ENCODE results near the gene CSN1S1. TPM values are rescaled to one million over a fixed set of nuclear protein-coding genes. Genes with fewer than 3 reads are reported as not detected.

The CSN1S1 gene
- total and polyA plus RNA-seq, 4 donors = 2.1 TPM; not detected in 3

- DNase-seq (no peak), ATAC-seq (ENCODE audit: low FRiP score) (no peak)
- intact Hi-C loops (cut with DNase I) = no loop called here
- H3K27me3 ChIP-seq (ENCODE audit: control insufficient read depth in 1 of 2, insufficient read depth in 2 of 2, low read length in 1 of 2) = peaks cover 0 to 3% of the 10 kb centered on the region in 2 donors
- WGBS, 2 donors = 33 to 53% methylated on average over 1 of the region's 1 CpG
- no peaks in the 10 kb centered on the region for H3K36me3 ChIP-seq (ENCODE audit: control insufficient read depth in 1 of 2, insufficient read depth in 2 of 2, low read length in 1 of 2)
- no peak overlapping the region for H3K4me3 ChIP-seq (ENCODE audit: low read length in 2 of 2)
- no peaks in the 10 kb centered on the region for H3K4me1 ChIP-seq (ENCODE audit: control insufficient read depth in 1 of 2, insufficient read depth in 2 of 2, low read length in 2 of 2)
- no peaks in the 10 kb centered on the region for H3K9me3 ChIP-seq (ENCODE audit: control insufficient read depth, low read length)
- no peak overlapping the region for H3K27ac ChIP-seq (ENCODE audit: low read depth in 1 of 2, low read length in 2 of 2)
These were observed 43.8 kb downstream of the CSN1S1 start for GRCh38 chr4:69974631-69975030.

- H3K36me3 ChIP-seq (ENCODE audit: control insufficient read depth in 1 of 2, insufficient read depth in 2 of 2, low read length in 1 of 2) = no peaks in the 10 kb centered on the region
- intact Hi-C loops (cut with DNase I) = no loop called here
- peaks cover 0 to 3% of the 10 kb centered on the region in 2 donors for H3K27me3 ChIP-seq (ENCODE audit: control insufficient read depth in 1 of 2, insufficient read depth in 2 of 2, low read length in 1 of 2)
- DNase-seq = no peak
- no peaks in the 10 kb centered on the region for H3K9me3 ChIP-seq (ENCODE audit: control insufficient read depth, low read length)
- H3K4me1 ChIP-seq (ENCODE audit: control insufficient read depth in 1 of 2, insufficient read depth in 2 of 2, low read length in 2 of 2) = no peaks in the 10 kb centered on the region
- ATAC-seq (ENCODE audit: low FRiP score) = peak; percentile 57
- no peak overlapping the region for H3K4me3 ChIP-seq (ENCODE audit: low read length in 2 of 2)
- no peak overlapping the region for H3K27ac ChIP-seq (ENCODE audit: low read depth in 1 of 2, low read length in 2 of 2)
These were observed 46.7 kb downstream of the CSN1S1 start for GRCh38 chr4:69977582-69977981.

- ATAC-seq (ENCODE audit: low FRiP score) = peak; percentile 36
- Histone ChIP-seq H3K4me1 (ENCODE audit: control insufficient read depth in 1 of 2, insufficient read depth in 2 of 2, low read length in 2 of 2) (no peaks in the 10 kb centered on the region), H3K27ac (ENCODE audit: low read depth in 1 of 2, low read length in 2 of 2) (no peak overlapping the region), H3K4me3 (ENCODE audit: low read length in 2 of 2) (no peak overlapping the region), H3K27me3 (ENCODE audit: control insufficient read depth in 1 of 2, insufficient read depth in 2 of 2, low read length in 1 of 2) (no peaks in the 10 kb centered on the region), H3K9me3 (ENCODE audit: control insufficient read depth, low read length) (no peaks in the 10 kb centered on the region), H3K36me3 (ENCODE audit: control insufficient read depth in 1 of 2, insufficient read depth in 2 of 2, low read length in 1 of 2) (no peaks in the 10 kb centered on the region)
- intact Hi-C loops (cut with DNase I) = no loop called here
- peak in 1 of 2 donors; percentile 39 for DNase-seq
- 8 to 15% methylated on average over 2 of the region's 2 CpGs for WGBS, 2 donors
These were observed 53.2 kb downstream of the CSN1S1 start for GRCh38 chr4:69984030-69984443.

DNA sequence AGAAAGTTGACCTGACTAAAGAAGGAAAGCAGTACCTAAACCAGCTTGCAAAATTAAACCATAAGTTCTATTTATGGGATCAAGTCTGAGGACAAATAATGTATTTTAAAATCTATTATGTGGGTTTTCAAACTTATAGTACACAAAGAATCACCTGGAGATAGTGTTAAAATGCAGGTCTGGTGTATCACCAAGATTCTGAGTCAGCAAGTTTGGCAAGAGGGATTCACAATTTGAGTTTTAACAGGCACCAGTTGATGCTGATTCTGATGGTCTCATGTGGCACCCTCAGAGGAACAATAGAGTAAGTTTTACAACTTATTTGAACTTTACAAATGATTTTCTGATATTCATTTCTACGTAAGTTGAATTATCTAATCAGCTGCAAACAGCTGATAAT, 55.8 kb downstream of the CSN1S1 start:
- intact Hi-C loops (cut with DNase I) = no loop called here

GRCh38 chr4:69991016-69991415, 60.1 kb downstream of the CSN1S1 start:
- intact Hi-C loops (cut with DNase I) = no loop called here
- Histone ChIP-seq H3K4me3 (ENCODE audit: low read length in 2 of 2) (no peak overlapping the region), H3K9me3 (ENCODE audit: control insufficient read depth, low read length) (no peaks in the 10 kb centered on the region), H3K4me1 (ENCODE audit: control insufficient read depth in 1 of 2, insufficient read depth in 2 of 2, low read length in 2 of 2) (no peaks in the 10 kb centered on the region), H3K27ac (ENCODE audit: low read depth in 1 of 2, low read length in 2 of 2) (no peak overlapping the region), H3K27me3 (ENCODE audit: control insufficient read depth in 1 of 2, insufficient read depth in 2 of 2, low read length in 1 of 2) (no peaks in the 10 kb centered on the region), H3K36me3 (ENCODE audit: control insufficient read depth in 1 of 2, insufficient read depth in 2 of 2, low read length in 1 of 2) (no peaks in the 10 kb centered on the region)
- 71 to 90% methylated on average over 4 of the region's 4 CpGs for WGBS, 2 donors
- no peak for ATAC-seq (ENCODE audit: low FRiP score)
- no peak for DNase-seq

More for the DNA sequence above, 55.8 kb downstream of the CSN1S1 start:
- Histone ChIP-seq H3K4me1 (ENCODE audit: control insufficient read depth in 1 of 2, insufficient read depth in 2 of 2, low read length in 2 of 2) (no peaks in the 10 kb centered on the region), H3K4me3 (ENCODE audit: low read length in 2 of 2) (no peak overlapping the region), H3K27me3 (ENCODE audit: control insufficient read depth in 1 of 2, insufficient read depth in 2 of 2, low read length in 1 of 2) (no peaks in the 10 kb centered on the region), H3K36me3 (ENCODE audit: control insufficient read depth in 1 of 2, insufficient read depth in 2 of 2, low read length in 1 of 2) (no peaks in the 10 kb centered on the region), H3K9me3 (ENCODE audit: control insufficient read depth, low read length) (no peaks in the 10 kb centered on the region), H3K27ac (ENCODE audit: low read depth in 1 of 2, low read length in 2 of 2) (no peak overlapping the region)
- ATAC-seq (ENCODE audit: low FRiP score) (no peak), DNase-seq (no peak)
- 78 to 88% methylated on average over 1 of the region's 1 CpG for WGBS, 2 donors

DNA sequence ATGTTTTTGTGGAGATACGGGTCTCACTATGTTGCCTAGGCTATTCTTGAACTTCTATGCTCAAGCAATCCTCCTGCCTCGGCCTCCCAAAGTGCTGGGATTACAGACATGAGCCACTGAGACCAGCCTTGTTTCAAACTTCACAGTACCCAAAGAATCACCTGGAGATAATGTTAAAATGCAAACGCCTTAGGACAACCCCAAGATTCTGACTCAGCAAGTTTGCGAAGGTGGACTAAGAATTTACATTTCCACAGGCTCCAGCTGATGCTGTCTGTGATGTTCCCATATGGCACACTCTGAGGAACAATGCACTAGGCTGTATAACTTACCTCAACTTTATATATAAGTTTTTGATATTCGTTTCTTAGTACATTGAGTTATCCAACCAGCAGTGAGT, 63.9 kb downstream of the CSN1S1 start:
- WGBS, 2 donors = 75 to 83% methylated on average over 5 of the region's 5 CpGs
- H3K27ac ChIP-seq (ENCODE audit: low read depth in 1 of 2, low read length in 2 of 2) = no peak overlapping the region

DNA sequence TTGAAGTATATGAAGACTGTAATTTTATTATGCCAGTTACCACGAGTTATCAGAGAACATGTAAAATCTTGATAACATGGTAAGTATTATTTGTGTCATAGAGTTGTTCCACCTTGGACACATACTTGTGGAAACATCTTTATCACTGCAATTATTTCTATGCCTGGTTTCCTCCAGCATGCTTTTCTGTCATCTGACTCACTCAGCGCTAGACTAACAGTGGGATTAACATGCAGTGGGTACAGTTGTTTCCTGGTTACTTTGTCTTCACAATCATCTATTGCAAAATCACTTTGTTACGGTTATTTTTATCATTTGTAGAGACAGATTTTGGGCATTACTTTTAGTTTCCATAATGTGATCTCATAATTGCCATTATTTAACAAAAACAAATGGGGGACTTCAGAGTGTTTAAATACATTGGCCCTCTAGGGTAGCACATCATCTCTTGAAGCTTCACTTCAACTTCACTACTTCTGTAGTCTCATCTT, 64.7 kb downstream of the CSN1S1 start, which contains the start of gene STATH:
Gene STATH (plus strand): TSS at position 441 of the 491 bp plus-strand sequence. CDS start 2,472 bp downstream, outside the sequence.
- Histone ChIP-seq H3K4me1 (ENCODE audit: control insufficient read depth in 1 of 2, insufficient read depth in 2 of 2, low read length in 2 of 2) (no peaks in the 10 kb centered on the region), H3K27me3 (ENCODE audit: control insufficient read depth in 1 of 2, insufficient read depth in 2 of 2, low read length in 1 of 2) (no peaks in the 10 kb centered on the region), H3K36me3 (ENCODE audit: control insufficient read depth in 1 of 2, insufficient read depth in 2 of 2, low read length in 1 of 2) (no peaks in the 10 kb centered on the region), H3K9me3 (ENCODE audit: control insufficient read depth, low read length) (no peaks in the 10 kb centered on the region), H3K4me3 (ENCODE audit: low read length in 2 of 2) (no peak within 1 kb of the TSS), H3K27ac (ENCODE audit: low read depth in 1 of 2, low read length in 2 of 2) (no peak within 1 kb of the TSS)
- no peak for DNase-seq
- intact Hi-C loops (cut with DNase I) = no loop called here
- ATAC-seq (ENCODE audit: low FRiP score) = no peak
- WGBS, 2 donors = 54 to 64% methylated on average over 3 of the region's 3 CpGs

More for the DNA sequence above, 63.9 kb downstream of the CSN1S1 start:
- no peak for DNase-seq
- no peaks in the 10 kb centered on the region for H3K27me3 ChIP-seq (ENCODE audit: control insufficient read depth in 1 of 2, insufficient read depth in 2 of 2, low read length in 1 of 2)
- H3K36me3 ChIP-seq (ENCODE audit: control insufficient read depth in 1 of 2, insufficient read depth in 2 of 2, low read length in 1 of 2) = no peaks in the 10 kb centered on the region
- H3K9me3 ChIP-seq (ENCODE audit: control insufficient read depth, low read length) = no peaks in the 10 kb centered on the region
- intact Hi-C loops (cut with DNase I) = no loop called here
- no peak for ATAC-seq (ENCODE audit: low FRiP score)
- H3K4me3 ChIP-seq (ENCODE audit: low read length in 2 of 2) = no peak overlapping the region
- H3K4me1 ChIP-seq (ENCODE audit: control insufficient read depth in 1 of 2, insufficient read depth in 2 of 2, low read length in 2 of 2) = no peaks in the 10 kb centered on the region

Other genes with a start within 250 kb of the CSN1S1 start
- 1 to 10 TPM; 2.2 to 2.4 TPM for gene SULT1B1, start 170.4 kb upstream of the CSN1S1 start, total RNA-seq
- 10 to 100 TPM in 1 of 2 donors, under 1 TPM in 1; 0.38 to 15.7 TPM for gene SULT1B1, start 170.4 kb upstream of the CSN1S1 start, polyA plus RNA-seq
- not detected for gene SULT1E1, start 70.9 kb upstream of the CSN1S1 start, total RNA-seq
- 1 to 10 TPM in 1 of 2 donors, not detected in 1; 5.5 TPM for gene SULT1E1, start 70.9 kb upstream of the CSN1S1 start, polyA plus RNA-seq
- gene CSN2, start 34.7 kb downstream of the CSN1S1 start, total RNA-seq = not detected
- not detected for gene CSN2, start 34.7 kb downstream of the CSN1S1 start, polyA plus RNA-seq
- not detected for gene STATH, start 64.9 kb downstream of the CSN1S1 start, total RNA-seq
- not detected for gene STATH, start 64.9 kb downstream of the CSN1S1 start, polyA plus RNA-seq
- not detected for gene HTN3, start 97.4 kb downstream of the CSN1S1 start, total RNA-seq
- gene HTN3, start 97.4 kb downstream of the CSN1S1 start, polyA plus RNA-seq = not detected
- gene HTN1, start 119.4 kb downstream of the CSN1S1 start, total RNA-seq = not detected
- not detected for gene HTN1, start 119.4 kb downstream of the CSN1S1 start, polyA plus RNA-seq
- gene PRR27, start 223.2 kb downstream of the CSN1S1 start, total RNA-seq = not detected
- gene PRR27, start 223.2 kb downstream of the CSN1S1 start, polyA plus RNA-seq = not detected